Right ventricle myocardium superior (tissue), 1 donor: ENCODE data around the gene ARHGAP28. TPM values are rescaled to one million over a fixed set of nuclear protein-coding genes. Genes with fewer than 3 reads are reported as not detected.

Experiments
- ATAC-seq: fragments of 200-7000 bp; cut with Tn5 transposase; one replicate; pipeline ENCODE4 v1.9.1; 2020; ENCODE audit warnings: mild to moderate bottlenecking; ENCODE audit not compliant: poor library complexity
- DNase-seq: peaks from one replicate; pipeline ENCODE4 v3.0.0-alpha.2; 2020
- intact Hi-C: fragments of 100-400 bp; cut with DNase I; formaldehyde crosslinking; loops from one replicate; pipeline ENCODE4 v1.11.2; 2022
- total RNA-seq: library from RNA; stranded (reverse); fragmentation: NEBNext Ultra II Directional; extraction: Animal tissue kit (Norgen Biotek cat#: 25700); gene quantifications from one replicate; pipeline ENCODE4 v1.2.1, GENCODE V29; 2021
- donor health status: DM: no; HTN: yes; CAD: no; lungs with severe emphysema.

Gene ARHGAP28
- total RNA-seq, 1 donor from 2014 or later: 1.1 TPM

GRCh38 chr18:6757931-6758330 is 28.4 kb downstream of the ARHGAP28 start:
- intact Hi-C loops: no loop called here
- DNase-seq (no peak), ATAC-seq (no peak)

GRCh38 chr18:6759579-6759978 is 30.1 kb downstream of the ARHGAP28 start:
- no peak for ATAC-seq
- no peak for DNase-seq
- intact Hi-C loops: no loop called here

GRCh38 chr18:6763524-6763923 is 34.0 kb downstream of the ARHGAP28 start:
- DNase-seq (no peak), ATAC-seq (no peak)
- intact Hi-C loops: no loop called here

- DNase-seq (no peak), ATAC-seq (peak; percentile 45)
- intact Hi-C loops: no loop called here
Measured at GRCh38 chr18:6764382-6764781, 34.9 kb downstream of the ARHGAP28 start.

GRCh38 chr18:6773777-6774176 is 44.3 kb downstream of the ARHGAP28 start:
- DNase-seq (no peak), ATAC-seq (no peak)
- intact Hi-C loops: no loop called here

GRCh38 chr18:6775237-6775636 is 45.7 kb downstream of the ARHGAP28 start:
- no peak for ATAC-seq
- DNase-seq: no peak
- intact Hi-C loops: no loop called here

GRCh38 chr18:6775702-6776101 is 46.2 kb downstream of the ARHGAP28 start:
- DNase-seq: no peak
- no peak for ATAC-seq
- intact Hi-C loops: no loop called here

GRCh38 chr18:6776188-6776587 is 46.7 kb downstream of the ARHGAP28 start:
- no peak for DNase-seq
- intact Hi-C loops: no loop called here

GRCh38 chr18:6777509-6777908 is 48.0 kb downstream of the ARHGAP28 start:
- ATAC-seq (no peak), DNase-seq (no peak)
- intact Hi-C loops: no loop called here

More at GRCh38 chr18:6776188-6776587, 46.7 kb downstream of the ARHGAP28 start:
- ATAC-seq: peak; percentile 66

GRCh38 chr18:6778459-6779247 is 49.1 kb downstream of the ARHGAP28 start:
- no peak for DNase-seq
- no peak for ATAC-seq
- intact Hi-C loops: no loop called here

- peak; percentile 34 for ATAC-seq
- no peak for DNase-seq
- intact Hi-C loops: no loop called here
Measured at GRCh38 chr18:6781142-6781714, 51.7 kb downstream of the ARHGAP28 start.

- ATAC-seq (peak; percentile 60), DNase-seq (no peak)
- intact Hi-C loops: no loop called here
Measured at GRCh38 chr18:6781796-6782195, 52.3 kb downstream of the ARHGAP28 start.

GRCh38 chr18:6782861-6783260 is 53.3 kb downstream of the ARHGAP28 start:
- DNase-seq (no peak), ATAC-seq (no peak)
- intact Hi-C loops: no loop called here

GRCh38 chr18:6784046-6784445 is 54.5 kb downstream of the ARHGAP28 start:
- intact Hi-C loops: no loop called here
- ATAC-seq (no peak), DNase-seq (no peak)

GRCh38 chr18:6785001-6785400 is 55.5 kb downstream of the ARHGAP28 start:
- no peak for ATAC-seq
- intact Hi-C loops: no loop called here
- DNase-seq: no peak

GRCh38 chr18:6785411-6785810 is 55.9 kb downstream of the ARHGAP28 start:
- no peak for DNase-seq
- ATAC-seq: no peak
- intact Hi-C loops: no loop called here

- no peak for ATAC-seq
- no peak for DNase-seq
- intact Hi-C loops: no loop called here
Measured at GRCh38 chr18:6792391-6792790, 62.9 kb downstream of the ARHGAP28 start.

GRCh38 chr18:6793455-6793854 is 63.9 kb downstream of the ARHGAP28 start:
- no peak for ATAC-seq
- intact Hi-C loops: no loop called here

GRCh38 chr18:6793986-6794385 is 64.5 kb downstream of the ARHGAP28 start:
- DNase-seq: no peak
- intact Hi-C loops: no loop called here
- ATAC-seq: no peak

More at GRCh38 chr18:6793455-6793854, 63.9 kb downstream of the ARHGAP28 start:
- DNase-seq: no peak

- intact Hi-C loops: no loop called here
- ATAC-seq: no peak
- DNase-seq: no peak
Measured at GRCh38 chr18:6795307-6795706, 65.8 kb downstream of the ARHGAP28 start.
